Measurements from ENCODE around the gene CC2D1A. TPM values are rescaled to one million over a fixed set of nuclear protein-coding genes. Genes with fewer than 3 reads are reported as not detected.

Gene CC2D1A
- total RNA-seq, 3 donors from 2014 or later = 16.6 to 50.1 (median 43.6) TPM

- Histone ChIP-seq H3K9me3 (no peaks in the 10 kb centered on the region), H3K4me1 (no peaks in the 10 kb centered on the region), H3K27me3 (no peaks in the 10 kb centered on the region), H3K36me3 (no peaks in the 10 kb centered on the region), H3K4me3 (no peak overlapping the region), H3K27ac (no peak overlapping the region)
- no peak for TF ChIP-seq POLR2A (IDR thresholded peaks at IDR 0.05)
- TF ChIP-seq, protein P1, sequence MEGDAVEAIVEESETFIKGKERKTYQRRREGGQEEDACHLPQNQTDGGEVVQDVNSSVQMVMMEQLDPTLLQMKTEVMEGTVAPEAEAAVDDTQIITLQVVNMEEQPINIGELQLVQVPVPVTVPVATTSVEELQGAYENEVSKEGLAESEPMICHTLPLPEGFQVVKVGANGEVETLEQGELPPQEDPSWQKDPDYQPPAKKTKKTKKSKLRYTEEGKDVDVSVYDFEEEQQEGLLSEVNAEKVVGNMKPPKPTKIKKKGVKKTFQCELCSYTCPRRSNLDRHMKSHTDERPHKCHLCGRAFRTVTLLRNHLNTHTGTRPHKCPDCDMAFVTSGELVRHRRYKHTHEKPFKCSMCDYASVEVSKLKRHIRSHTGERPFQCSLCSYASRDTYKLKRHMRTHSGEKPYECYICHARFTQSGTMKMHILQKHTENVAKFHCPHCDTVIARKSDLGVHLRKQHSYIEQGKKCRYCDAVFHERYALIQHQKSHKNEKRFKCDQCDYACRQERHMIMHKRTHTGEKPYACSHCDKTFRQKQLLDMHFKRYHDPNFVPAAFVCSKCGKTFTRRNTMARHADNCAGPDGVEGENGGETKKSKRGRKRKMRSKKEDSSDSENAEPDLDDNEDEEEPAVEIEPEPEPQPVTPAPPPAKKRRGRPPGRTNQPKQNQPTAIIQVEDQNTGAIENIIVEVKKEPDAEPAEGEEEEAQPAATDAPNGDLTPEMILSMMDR (IDR thresholded peaks at IDR 0.05) = no peak
- no peak for TF ChIP-seq POLR2AphosphoS5 (IDR thresholded peaks at IDR 0.05)
- no peak for DNase-seq (ENCODE audit: low spot score in 2 of 2)
- intact Hi-C loops (cut with DNase I; ENCODE audit: low total_unique reads) = no loop called here
These were observed 13.1 kb upstream of the CC2D1A start for GRCh38 chr19:13892870-13893269.

DNA sequence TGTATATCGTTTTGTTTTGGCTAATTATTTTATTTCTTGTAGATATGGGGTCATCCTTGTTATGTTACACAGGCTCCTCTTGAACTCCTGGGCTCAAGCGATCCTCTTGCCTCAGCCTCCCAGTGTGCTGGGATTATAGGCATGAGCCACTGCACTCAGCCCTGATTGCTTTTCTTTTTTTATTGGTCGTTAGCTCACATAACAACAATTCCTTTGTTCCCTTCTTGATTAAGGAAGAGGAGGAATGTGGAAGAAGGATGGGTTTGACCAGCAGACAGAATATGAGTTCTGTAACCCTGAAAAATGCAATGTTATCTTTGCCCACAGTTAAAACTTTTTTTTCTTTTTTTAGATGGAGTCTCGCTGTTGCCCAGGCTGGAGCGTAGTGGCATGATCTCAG lies 11.4 kb upstream of the CC2D1A start:
- Histone ChIP-seq H3K27ac (no peak overlapping the region), H3K36me3 (no peaks in the 10 kb centered on the region), H3K9me3 (no peaks in the 10 kb centered on the region), H3K27me3 (no peaks in the 10 kb centered on the region), H3K4me3 (no peak overlapping the region), H3K4me1 (no peaks in the 10 kb centered on the region)
- DNase-seq (ENCODE audit: low spot score in 2 of 2) = no peak
- TF ChIP-seq POLR2A (IDR thresholded peaks at IDR 0.05) (no peak), POLR2AphosphoS5 (IDR thresholded peaks at IDR 0.05) (no peak)
- TF ChIP-seq, protein P1 (IDR thresholded peaks at IDR 0.05) = no peak
- intact Hi-C loops (cut with DNase I; ENCODE audit: low total_unique reads) = no loop called here

DNA sequence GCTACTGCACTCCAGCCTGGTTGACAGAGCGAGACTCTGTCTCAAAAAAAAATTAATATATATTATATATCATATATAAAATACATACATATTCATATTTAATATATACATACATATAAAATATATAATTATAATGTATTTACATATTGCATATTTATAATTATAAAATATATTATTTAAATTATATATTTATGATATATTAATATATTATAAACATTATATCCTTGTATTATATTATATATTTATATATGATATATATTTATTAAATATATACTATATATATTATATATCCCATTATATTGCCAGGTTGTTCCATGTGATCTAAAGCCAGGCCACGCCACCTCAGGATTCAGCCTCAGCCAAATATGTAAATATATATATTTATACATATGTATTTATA lies 9.8 kb upstream of the CC2D1A start:
- Histone ChIP-seq H3K4me3 (no peak overlapping the region), H3K36me3 (no peaks in the 10 kb centered on the region), H3K4me1 (no peaks in the 10 kb centered on the region), H3K27ac (no peak overlapping the region), H3K9me3 (no peaks in the 10 kb centered on the region), H3K27me3 (no peaks in the 10 kb centered on the region)
- no peak for DNase-seq (ENCODE audit: low spot score in 2 of 2)
- TF ChIP-seq POLR2AphosphoS5 (IDR thresholded peaks at IDR 0.05) = no peak
- TF ChIP-seq POLR2A (IDR thresholded peaks at IDR 0.05) = no peak
- TF ChIP-seq, protein P1 (IDR thresholded peaks at IDR 0.05) = no peak
- intact Hi-C loops (cut with DNase I; ENCODE audit: low total_unique reads) = no loop called here

DNA sequence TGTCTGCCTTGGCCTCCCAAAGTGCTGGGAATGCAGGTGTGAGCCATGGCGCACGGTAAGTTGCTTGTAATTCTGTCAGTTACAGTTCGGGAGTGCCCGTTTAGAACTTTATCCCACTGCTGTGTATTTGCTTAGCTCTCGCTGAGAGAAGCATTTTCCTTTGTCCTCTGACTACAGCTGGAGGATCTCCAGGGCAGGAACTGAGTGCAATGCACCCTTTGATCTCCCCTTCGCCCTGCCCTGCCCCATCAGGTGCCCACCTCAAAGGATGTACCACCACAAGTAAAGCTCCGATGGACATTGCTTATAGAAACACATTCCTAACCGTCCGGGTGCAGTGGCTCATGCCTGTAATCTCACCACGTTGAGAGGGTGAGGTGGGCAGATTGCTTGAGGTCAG lies 6.6 kb upstream of the CC2D1A start:
- no peaks in the 10 kb centered on the region for H3K27me3 ChIP-seq
- TF ChIP-seq POLR2AphosphoS5 (IDR thresholded peaks at IDR 0.05) (no peak), POLR2A (IDR thresholded peaks at IDR 0.05) (no peak)
- TF ChIP-seq, protein P1 (IDR thresholded peaks at IDR 0.05) = no peak
- H3K4me1 ChIP-seq = no peaks in the 10 kb centered on the region
- no peak overlapping the region for H3K27ac ChIP-seq
- H3K36me3 ChIP-seq = no peaks in the 10 kb centered on the region
- H3K9me3 ChIP-seq = no peaks in the 10 kb centered on the region
- H3K4me3 ChIP-seq = no peak overlapping the region
- DNase-seq (ENCODE audit: low spot score in 2 of 2) = no peak
- intact Hi-C loops (cut with DNase I; ENCODE audit: low total_unique reads) = no loop called here

GRCh38 chr19:13899912-13900584 lies 6.0 kb upstream of the CC2D1A start:
- no peaks in the 10 kb centered on the region for H3K27me3 ChIP-seq
- intact Hi-C loops (cut with DNase I; ENCODE audit: low total_unique reads) = no loop called here
- TF ChIP-seq POLR2AphosphoS5 (IDR thresholded peaks at IDR 0.05) (no peak), POLR2A (IDR thresholded peaks at IDR 0.05) (no peak)
- TF ChIP-seq, protein P1 (IDR thresholded peaks at IDR 0.05) = no peak
- H3K4me1 ChIP-seq = no peaks in the 10 kb centered on the region
- H3K9me3 ChIP-seq = no peaks in the 10 kb centered on the region
- no peaks in the 10 kb centered on the region for H3K36me3 ChIP-seq
- H3K27ac ChIP-seq = no peak overlapping the region
- no peak for DNase-seq (ENCODE audit: low spot score in 2 of 2)
- no peak overlapping the region for H3K4me3 ChIP-seq
